H1 (cell line): ENCODE measurements around the gene SH2D5. TPM values are rescaled to one million over a fixed set of nuclear protein-coding genes. Genes with fewer than 3 reads are reported as not detected.

Source experiments
- CTCF ChIA-PET: fragments of 300-600 bp; sonication (Branson Sonifier 250); formaldehyde crosslinking; loops from one replicate; lab custom pipeline; 2021; ENCODE audit not compliant: partially characterized antibody; lab: Charles Lee
- POLR2A ChIA-PET: fragments of 300-600 bp; sonication (Branson Sonifier 250); formaldehyde crosslinking; loops from one replicate; lab custom pipeline; 2021; ENCODE audit warnings: inconsistent platforms; ENCODE audit not compliant: partially characterized antibody; lab: Charles Lee
- DNase-seq, 2 experiments: peaks; one replicate each; pipeline versions ENCODE4 v3.0.0 to v3.0.0-alpha.2; 2010 to 2022; ENCODE audit warnings: low spot score in 2 of 2, low read depth in 1 of 2, mixed read lengths in 1 of 2
- FAIRE-seq: peaks from 2 replicates; lab custom pipeline; 2011; peaks lifted over from hg19 to GRCh38; lab: Jason Lieb, UNC
- H2AFZ ChIP-seq: 2 replicates; pipeline ENCODE4 v1.8.1; 2012; ENCODE audit warnings: low read length, inconsistent platforms
- H2AK5ac ChIP-seq: 2 replicates; pipeline ENCODE4 v1.6.1; 2013; ENCODE audit warnings: low read depth, low read length
- H2BK120ac ChIP-seq: replicated peaks from 2 replicates; pipeline ENCODE3; 2013; ENCODE audit warnings: low read depth, low read length, inconsistent platforms
- H2BK12ac ChIP-seq: 2 replicates; pipeline ENCODE4 v1.6.1; 2013; ENCODE audit warnings: low read depth, low read length
- H2BK15ac ChIP-seq: 2 replicates; pipeline ENCODE4 v1.6.1; 2013; ENCODE audit warnings: low read length
- H2BK20ac ChIP-seq: 2 replicates; pipeline ENCODE4 v1.6.1; 2013; ENCODE audit warnings: low read length
- H2BK5ac ChIP-seq: 2 replicates; pipeline ENCODE4 v1.6.1; 2013; ENCODE audit warnings: low read depth, low read length
- H3K14ac ChIP-seq: 2 replicates; pipeline ENCODE4 v1.6.1; 2013; ENCODE audit warnings: inconsistent platforms; ENCODE audit not compliant: insufficient read length
- H3K18ac ChIP-seq: 2 replicates; pipeline ENCODE4 v1.6.1; 2013; ENCODE audit warnings: low read length; ENCODE audit errors: extremely low read depth
- H3K23ac ChIP-seq: 2 replicates; pipeline ENCODE4 v1.6.1; 2013; ENCODE audit warnings: inconsistent platforms; ENCODE audit not compliant: insufficient read length
- H3K23me2 ChIP-seq: 2 replicates; pipeline ENCODE4 v1.6.1; 2013; ENCODE audit warnings: low read depth, low read length
- H3K27ac ChIP-seq: 2 replicates; pipeline ENCODE4 v1.6.1; 2011; ENCODE audit warnings: low read depth, low read length, inconsistent platforms
- H3K27me3 ChIP-seq, 4 experiments: replicated peaks in 1 of 4; 1 replicate in 1 of 4; 2 replicates in 3 of 4; pipeline versions ENCODE4 v1.6.1 to v1.8.1; 2011 to 2013; ENCODE audit warnings: low read length in 3 of 4, mild to moderate bottlenecking in 3 of 4, inconsistent platforms in 2 of 4, mixed read lengths in 2 of 4, moderate library complexity in 1 of 4; ENCODE audit not compliant: control insufficient read depth in 3 of 4, insufficient read depth in 3 of 4; ENCODE audit errors: extremely low read depth in 1 of 4
- H3K36me3 ChIP-seq, 4 experiments: 2 replicates each; pipeline versions ENCODE4 v1.6.1 to v1.8.1; 2011 to 2013; ENCODE audit warnings: mild to moderate bottlenecking in 4 of 4, low read length in 3 of 4, moderate library complexity in 2 of 4, control low read depth in 1 of 4, inconsistent platforms in 1 of 4; ENCODE audit not compliant: insufficient read depth in 4 of 4, control insufficient read depth in 2 of 4
- H3K4ac ChIP-seq: replicated peaks from 2 replicates; pipeline ENCODE3; 2013; ENCODE audit warnings: low read length, low read depth, mixed read lengths, inconsistent platforms; ENCODE audit not compliant: insufficient read length
- H3K4me1 ChIP-seq, 4 experiments: replicated peaks in 1 of 4; 1 replicate in 1 of 4; 2 replicates in 3 of 4; pipeline versions ENCODE4 v1.6.1 to v1.8.1; 2011 to 2013; ENCODE audit warnings: low read length in 3 of 4, inconsistent platforms in 2 of 4, mixed read lengths in 1 of 4; ENCODE audit not compliant: insufficient read depth in 4 of 4, control insufficient read depth in 3 of 4
- H3K4me2 ChIP-seq, 2 experiments: 2 replicates each; pipeline versions ENCODE4 v1.6.1 to v1.8.1; 2011 to 2013; ENCODE audit warnings: low read depth in 2 of 2, low read length in 2 of 2, control low read depth in 1 of 2, inconsistent platforms in 1 of 2, mild to moderate bottlenecking in 1 of 2; ENCODE audit not compliant: insufficient read depth in 1 of 2
- H3K4me3 ChIP-seq, 4 experiments: fragments of 200-600, 300-600 bp in 1 of 4; sonication (generic), shearing (Covaris generic), sonication (Bioruptor Twin) in 1 of 4; 2 replicates each; pipeline versions ENCODE4 v1.5.1 to v1.8.1; 2011 to 2016; ENCODE audit warnings: low read length in 4 of 4, low read depth in 3 of 4, control low read depth in 2 of 4, inconsistent platforms in 2 of 4, mild to moderate bottlenecking in 2 of 4, mixed read lengths in 1 of 4, moderate library complexity in 1 of 4; ENCODE audit not compliant: insufficient read depth in 2 of 4; ENCODE audit errors: extremely low read depth in 1 of 4
- H3K56ac ChIP-seq: replicated peaks from 2 replicates; pipeline ENCODE3; 2013; ENCODE audit warnings: low read depth, mild to moderate bottlenecking, mixed read lengths, low read length, inconsistent platforms; ENCODE audit not compliant: insufficient read length
- H3K79me1 ChIP-seq: 2 replicates; pipeline ENCODE4 v1.6.1; 2013; ENCODE audit warnings: low read depth, low read length, control low read depth
- H3K79me2 ChIP-seq, 2 experiments: 2 replicates each; pipeline versions ENCODE4 v1.6.1 to v1.8.1; 2012 to 2013; ENCODE audit warnings: low read length in 2 of 2, mild to moderate bottlenecking in 2 of 2, inconsistent platforms in 1 of 2; ENCODE audit not compliant: insufficient read depth in 2 of 2, control insufficient read depth in 1 of 2
- H3K9ac ChIP-seq, 4 experiments: replicated peaks in 1 of 4; 1 replicate in 1 of 4; 2 replicates in 3 of 4; pipeline versions ENCODE4 v1.6.1 to v1.8.1; 2011 to 2013; ENCODE audit warnings: low read depth in 3 of 4, low read length in 3 of 4, control low read depth in 2 of 4, mild to moderate bottlenecking in 2 of 4, moderate library complexity in 2 of 4, inconsistent platforms in 1 of 4; ENCODE audit errors: extremely low read depth in 1 of 4
- H3K9me3 ChIP-seq, 2 experiments: 2 replicates each; pipeline versions ENCODE4 v1.6.1 to v1.8.1; 2012 to 2013; ENCODE audit warnings: mild to moderate bottlenecking in 2 of 2, moderate library complexity in 2 of 2, control low read depth in 1 of 2, inconsistent platforms in 1 of 2, low read depth in 1 of 2, low read length in 1 of 2, mixed read lengths in 1 of 2; ENCODE audit not compliant: insufficient read depth in 2 of 2
- H4K20me1 ChIP-seq, 2 experiments: replicated peaks in 1 of 2; 2 replicates each; pipeline versions ENCODE3 to v1.8.1; 2011 to 2013; ENCODE audit warnings: inconsistent platforms in 2 of 2, low read length in 2 of 2, mild to moderate bottlenecking in 1 of 2; ENCODE audit not compliant: insufficient read depth in 2 of 2, control insufficient read depth in 1 of 2
- H4K5ac ChIP-seq: 2 replicates; pipeline ENCODE4 v1.6.1; 2013; ENCODE audit warnings: low read length, low read depth, mixed read lengths, inconsistent platforms; ENCODE audit not compliant: insufficient read length
- H4K8ac ChIP-seq: 2 replicates; pipeline ENCODE4 v1.8.0; 2013; ENCODE audit warnings: mild to moderate bottlenecking, moderate library complexity, low read length, inconsistent platforms; ENCODE audit not compliant: insufficient read depth; ENCODE audit errors: extremely low read depth
- H4K91ac ChIP-seq: replicated peaks from 2 replicates; pipeline ENCODE3; 2013; ENCODE audit warnings: low read length, mixed read lengths, inconsistent platforms; ENCODE audit not compliant: insufficient read length
- CREB1 ChIP-seq: IDR thresholded peaks from 2 replicates; pipeline ENCODE4 v1.6.1; 2012; ENCODE audit warnings: inconsistent platforms
- MAFK ChIP-seq: IDR thresholded peaks from 2 replicates; pipeline ENCODE4 v1.6.1; 2012; ENCODE audit warnings: low read depth, mild to moderate bottlenecking, improper control_type of control experiment, low read length
- NRF1 ChIP-seq: IDR thresholded peaks from 2 replicates; pipeline ENCODE4 v1.6.1; 2011; ENCODE audit warnings: mild to moderate bottlenecking, low read depth, low read length, improper control_type of control experiment
- POU5F1 ChIP-seq: IDR thresholded peaks from 2 replicates; pipeline ENCODE4 v1.6.1; 2011; ENCODE audit warnings: low read depth, mild to moderate bottlenecking, low read length, moderate library complexity
- RFX5 ChIP-seq: IDR thresholded peaks from 2 replicates; pipeline ENCODE4 v1.6.1; 2011; ENCODE audit warnings: low read depth, low read length, improper control_type of control experiment, borderline replicate concordance
- SUZ12 ChIP-seq: fragments of 200-600 bp; sonication (generic); IDR thresholded peaks from 2 replicates; pipeline ENCODE4 v1.6.1; 2012; ENCODE audit warnings: mild to moderate bottlenecking, inconsistent platforms, low read length, moderate library complexity, mixed read lengths
- TAF7 ChIP-seq: optimal IDR thresholded peaks from 2 replicates; pipeline ENCODE3; 2011; ENCODE audit warnings: low read depth, mild to moderate bottlenecking, inconsistent platforms, low read length, moderate library complexity, borderline replicate concordance
- ZNF274 ChIP-seq: IDR thresholded peaks from 2 replicates; pipeline ENCODE4 v1.7.0; 2012; ENCODE audit warnings: low read length, borderline replicate concordance; ENCODE audit errors: extremely low read depth
- WGBS, 2 experiments: shearing (Covaris generic) in 1 of 2; methylation state at CpG; one replicate each; pipeline versions ENCODE4 v1.1.6 to v1.1.7; 2013 to 2015; ENCODE audit warnings: low lambda C conversion rate in 2 of 2, mixed read lengths in 2 of 2, inconsistent platforms in 1 of 2, low coverage in 1 of 2, missing lambda C conversion rate in 1 of 2; ENCODE audit not compliant: insufficient replicate concordance in 2 of 2, insufficient coverage in 1 of 2, insufficient read length in 1 of 2; ENCODE audit errors: extremely low coverage in 1 of 2, missing lambda C conversion rate in 1 of 2; 5-methylcytosine and 5-hydroxymethylcytosine counted together
- polyA plus RNA-seq, 7 experiments: library from polyadenylated mRNA; depleted of rRNA in 3 of 7; stranded (reverse) in 5 of 7; unstranded in 2 of 7; fragments of >200 nt in 5 of 7; fragments of 200-250 nt in 2 of 7; gene quantifications; 1 replicate in 5 of 7; 2 replicates in 1 of 7; 4 replicates in 1 of 7; pipeline versions ENCODE4 v1.2.1 to v1.2.3, GENCODE V29; 2011 to 2013; ENCODE audit warnings: missing spikeins in 2 of 7, mixed read lengths in 2 of 7
- total RNA-seq: library from RNA; stranded (reverse); fragmentation: NEBNext Ultra II Directional; extraction: Animal tissue kit (Norgen Biotek cat#: 25700); gene quantifications from 2 replicates; pipeline ENCODE4 v1.2.1, GENCODE V29; 2021

The SH2D5 gene
- total and polyA plus RNA-seq, 2 of the 8 experiments (the other 6 are each of a cell fraction or from before 2014, with no cell fraction given), result 13.2 to 18.4 TPM

DNA sequence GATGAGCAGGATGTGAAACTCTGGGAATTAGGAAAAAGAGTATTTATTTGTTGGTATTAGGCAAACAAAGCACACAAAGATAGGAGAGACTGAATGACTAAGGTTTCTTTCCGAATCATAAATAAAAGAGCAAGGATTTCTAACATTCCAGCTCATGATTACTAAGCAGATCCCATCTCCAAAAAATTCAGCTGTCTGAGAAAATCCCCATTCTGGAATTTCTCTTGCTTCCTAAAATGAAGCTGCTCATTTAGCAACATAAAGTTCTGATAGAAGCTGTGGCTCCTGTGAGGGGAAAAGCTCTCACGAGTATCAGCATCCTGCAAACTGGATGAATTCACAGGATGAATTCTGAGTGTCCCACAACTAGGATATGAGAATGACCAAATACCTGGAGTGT lies 6.7 kb upstream of the SH2D5 start:
- no peak overlapping the region for H4K5ac ChIP-seq
- ChIA-PET CTCF (interaction anchor here (2.6 kb wide), 1 partner anchor 42 kb away, joined by 8 read pairs; no protein-coding TSS in a partner anchor), POLR2A (interaction anchor here (0.9 kb wide), 1 partner anchor 48 kb away, joined by 3 read pairs; the partner anchor contains the start of gene HP1BP3)
- no peaks in the 10 kb centered on the region for H3K79me1 ChIP-seq
- no peaks in the 10 kb centered on the region for H3K4me1 ChIP-seq
- no peak overlapping the region for H2BK15ac ChIP-seq
- H3K4me3 ChIP-seq, result no peak overlapping the region
- H2BK120ac ChIP-seq, result no peak overlapping the region
- peaks cover 6 to 31% (median 12%) of the 10 kb centered on the region in 4 experiments for H3K36me3 ChIP-seq
- FAIRE-seq (no peak), DNase-seq (no peak)
- no peak overlapping the region for H2BK12ac ChIP-seq
- no peak overlapping the region for H3K9ac ChIP-seq
- H4K8ac ChIP-seq, result no peak overlapping the region
- TF ChIP-seq TAF7 (no peak), RFX5 (no peak), ZNF274 (no peak), POU5F1 (no peak), CREB1 (no peak), SUZ12 (no peak), NRF1 (no peak), MAFK (no peak)
- H2BK5ac ChIP-seq, result no peak overlapping the region
- H3K56ac ChIP-seq, result no peak overlapping the region
- 0 out of 7 replicates have a peak, but pooled peaks cover 0 to under 1% (median under 1%) of the 10 kb centered on the region in 4 experiments for H3K27me3 ChIP-seq
- no peak overlapping the region for H2AFZ ChIP-seq
- no peak overlapping the region for H3K14ac ChIP-seq
- no peak overlapping the region for H2AK5ac ChIP-seq
- no peaks in the 10 kb centered on the region for H3K23me2 ChIP-seq
- 92% methylated on average over 2 of the region's 2 CpGs; no CpG with 5 or more reads in 1 of the 2 experiments for WGBS, 2 experiments
- H3K23ac ChIP-seq, result no peak overlapping the region
- no peak overlapping the region for H3K18ac ChIP-seq
- no peak overlapping the region for H3K4ac ChIP-seq
- no peaks in the 10 kb centered on the region for H4K20me1 ChIP-seq
- no peaks in the 10 kb centered on the region for H3K79me2 ChIP-seq
- H3K4me2 ChIP-seq, result no peak overlapping the region
- no peak overlapping the region for H4K91ac ChIP-seq
- no peak overlapping the region for H2BK20ac ChIP-seq
- H3K27ac ChIP-seq, result no peak overlapping the region
- H3K9me3 ChIP-seq, result no peaks in the 10 kb centered on the region
